Large intestine (tissue), 3 donors: ENCODE results near the gene SLC25A14. TPM values are rescaled to one million over a fixed set of nuclear protein-coding genes. Genes with fewer than 3 reads are reported as not detected.

Source experiments
- DNase-seq, 2 donors: peaks; one replicate each; pipeline versions ENCODE4 v3.0.0 to v3.0.0-alpha.2; 2013
- H3K27ac ChIP-seq: one replicate; pipeline ENCODE4 v1.5.1; 2013; ENCODE audit warnings: low read length
- H3K27me3 ChIP-seq: 2 replicates; pipeline ENCODE4 v1.6.1; 2013; ENCODE audit warnings: low read length; ENCODE audit not compliant: control insufficient read depth, insufficient read depth
- H3K36me3 ChIP-seq: 2 replicates; pipeline ENCODE4 v1.6.1; 2013; ENCODE audit warnings: low read length; ENCODE audit not compliant: control insufficient read depth, insufficient read depth
- H3K4me1 ChIP-seq: one replicate; pipeline ENCODE4 v1.6.1; 2013; ENCODE audit warnings: low read length; ENCODE audit not compliant: control insufficient read depth, insufficient read depth
- H3K4me3 ChIP-seq: one replicate; pipeline ENCODE4 v1.5.1; 2013; ENCODE audit warnings: low read length
- H3K9me3 ChIP-seq: one replicate; pipeline ENCODE4 v1.6.1; 2013; ENCODE audit warnings: mild to moderate bottlenecking, low read depth, low read length, moderate library complexity; ENCODE audit not compliant: control insufficient read depth
- WGBS: methylation state at CpG from one replicate; pipeline ENCODE4 v1.1.5; 2013; ENCODE audit warnings: low lambda C conversion rate; ENCODE audit not compliant: insufficient coverage; 5-methylcytosine and 5-hydroxymethylcytosine counted together
- polyA plus RNA-seq: library from polyadenylated mRNA; unstranded; fragments of 120-200 nt; gene quantifications from one replicate; pipeline ENCODE4 v1.2.1, GENCODE V29; 2013

Gene SLC25A14
- polyA plus RNA-seq, 1 donor: 22.2 TPM

DNA sequence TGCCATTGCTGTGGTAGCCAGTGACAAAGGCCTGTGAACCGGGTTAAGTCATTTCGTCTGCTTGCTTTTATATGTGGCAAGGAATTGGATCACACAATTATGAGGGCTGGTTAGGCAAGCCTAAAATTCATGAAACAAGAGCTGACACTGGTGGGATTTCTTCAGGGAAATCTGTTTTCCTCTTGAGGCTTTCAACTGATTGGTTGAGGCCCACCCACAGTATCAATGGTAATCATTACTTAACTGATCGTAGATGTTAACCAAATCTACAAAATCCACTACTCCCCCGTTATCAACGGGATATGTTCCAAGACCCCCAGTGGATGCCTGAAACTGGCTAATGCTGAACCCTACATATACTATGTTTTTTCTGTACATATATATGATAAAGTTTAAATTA lies 75.1 kb downstream of the SLC25A14 start:
- no peak for DNase-seq
- no peaks in the 10 kb centered on the region for H3K4me1 ChIP-seq
- H3K27ac ChIP-seq: no peak overlapping the region
- no peaks in the 10 kb centered on the region for H3K9me3 ChIP-seq
- H3K27me3 ChIP-seq: no peaks in the 10 kb centered on the region
- no peak overlapping the region for H3K4me3 ChIP-seq
- WGBS: no CpG with 5 or more reads among the region's 5 CpGs
- peaks cover 12% of the 10 kb centered on the region for H3K36me3 ChIP-seq

DNA sequence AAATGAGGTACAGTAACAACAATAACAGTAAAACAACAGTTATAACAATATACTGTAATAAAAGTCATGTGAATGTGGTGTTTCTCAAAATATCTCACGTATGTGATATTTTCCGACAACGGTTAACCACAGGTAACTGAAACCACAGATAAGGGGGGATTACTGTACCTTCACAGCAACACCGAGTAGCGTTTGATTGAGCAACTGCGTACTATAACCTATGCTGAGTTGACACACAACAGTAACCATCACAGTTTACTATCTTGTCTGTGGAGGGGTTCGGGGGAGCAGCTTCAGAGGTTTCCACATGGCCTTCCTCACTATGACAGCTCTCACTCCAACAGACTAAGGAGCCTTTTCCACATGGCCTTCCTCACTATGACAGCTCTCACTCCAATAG lies 75.5 kb downstream of the SLC25A14 start:
- WGBS: no CpG with 5 or more reads among the region's 7 CpGs
- no peaks in the 10 kb centered on the region for H3K27me3 ChIP-seq
- no peaks in the 10 kb centered on the region for H3K9me3 ChIP-seq
- no peaks in the 10 kb centered on the region for H3K4me1 ChIP-seq
- no peak overlapping the region for H3K4me3 ChIP-seq
- H3K36me3 ChIP-seq: peaks cover 9% of the 10 kb centered on the region
- no peak overlapping the region for H3K27ac ChIP-seq
- DNase-seq: no peak

GRCh38 chrX:130416785-130417184 lies 77.1 kb downstream of the SLC25A14 start:
- Histone ChIP-seq H3K27ac (no peak overlapping the region), H3K4me3 (no peak overlapping the region), H3K4me1 (no peaks in the 10 kb centered on the region), H3K36me3 (peaks cover 4% of the 10 kb centered on the region), H3K27me3 (no peaks in the 10 kb centered on the region), H3K9me3 (no peaks in the 10 kb centered on the region)
- no CpG with 5 or more reads among the region's 4 CpGs for WGBS
- no peak for DNase-seq

DNA sequence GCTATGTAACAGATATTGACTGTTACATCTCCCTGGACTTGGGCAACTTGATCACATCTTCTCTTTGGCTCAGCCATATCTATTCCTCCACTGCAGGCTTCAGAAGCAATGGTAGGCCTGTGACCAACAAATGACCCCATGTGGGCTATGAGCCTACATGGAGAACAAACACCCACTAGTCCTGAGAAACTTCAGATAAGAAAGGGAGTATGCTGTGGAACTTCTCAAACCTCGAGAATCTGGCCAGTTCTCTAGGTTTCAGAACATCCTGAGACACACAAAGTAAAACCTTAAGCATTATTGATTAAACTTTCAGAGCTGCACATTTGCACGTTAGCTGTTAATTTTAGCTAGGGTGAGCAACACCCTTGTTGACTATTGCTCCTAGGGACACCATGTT lies 78.3 kb downstream of the SLC25A14 start:
- Histone ChIP-seq H3K36me3 (no peaks in the 10 kb centered on the region), H3K27ac (no peak overlapping the region), H3K4me3 (no peak overlapping the region), H3K4me1 (no peaks in the 10 kb centered on the region), H3K27me3 (no peaks in the 10 kb centered on the region), H3K9me3 (no peaks in the 10 kb centered on the region)
- WGBS: no CpG with 5 or more reads among the region's 2 CpGs
- DNase-seq: no peak

- WGBS: no CpG with 5 or more reads among the region's 4 CpGs
- Histone ChIP-seq H3K9me3 (no peaks in the 10 kb centered on the region), H3K36me3 (no peaks in the 10 kb centered on the region), H3K27ac (no peak overlapping the region), H3K4me1 (no peaks in the 10 kb centered on the region), H3K4me3 (no peak overlapping the region), H3K27me3 (no peaks in the 10 kb centered on the region)
- no peak for DNase-seq
Measured at GRCh38 chrX:130418740-130419139, 79.0 kb downstream of the SLC25A14 start.

DNA sequence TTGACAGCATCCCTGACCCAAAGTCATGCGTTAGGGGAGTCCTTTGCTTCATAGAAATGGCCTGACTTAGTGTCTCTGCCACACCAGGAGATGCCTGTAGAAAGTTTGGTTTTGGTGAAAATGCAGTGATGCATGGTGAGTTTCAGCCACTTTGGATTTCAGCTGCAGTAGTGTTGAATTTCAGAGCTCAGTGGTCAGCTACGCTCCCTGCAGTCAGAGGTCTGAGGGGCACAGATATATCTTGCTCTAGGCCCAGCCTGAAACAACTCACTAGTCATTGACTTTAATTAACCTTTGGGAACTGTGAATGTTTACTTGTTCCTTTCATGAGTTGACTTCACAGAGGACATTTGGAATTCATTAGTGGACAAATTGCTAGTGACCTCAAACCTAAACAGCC lies 79.5 kb downstream of the SLC25A14 start:
- Histone ChIP-seq H3K9me3 (no peaks in the 10 kb centered on the region), H3K27ac (no peak overlapping the region), H3K36me3 (no peaks in the 10 kb centered on the region), H3K4me1 (no peaks in the 10 kb centered on the region), H3K4me3 (no peak overlapping the region), H3K27me3 (no peaks in the 10 kb centered on the region)
- no CpG with 5 or more reads among the region's 2 CpGs for WGBS
- no peak for DNase-seq

Other genes with a start within 250 kb of the SLC25A14 start
- gene ELF4, start 229.4 kb upstream of the SLC25A14 start, polyA plus RNA-seq: 32.0 TPM
- 50.3 TPM for gene AIFM1, start 174.1 kb upstream of the SLC25A14 start, polyA plus RNA-seq
- gene RAB33A, start 168.0 kb upstream of the SLC25A14 start, polyA plus RNA-seq: 1.7 TPM
- gene ZNF280C, start 71.0 kb upstream of the SLC25A14 start, polyA plus RNA-seq: 4.7 TPM
- 0.61 TPM for gene GPR119, start 45.8 kb downstream of the SLC25A14 start, polyA plus RNA-seq
- gene RBMX2, start 62.1 kb downstream of the SLC25A14 start, polyA plus RNA-seq: 25.4 TPM